HG03460 (cell line): Measurements from ENCODE around the gene RNF181.
A peak's percentile ranks its signal among the peaks of the same experiment; 100 is the strongest.
"Not testable (repeated sequence)": the region's sequence is repeated elsewhere in the genome, so short reads cannot be mapped to it uniquely, and the experiment has no call there.

ENCODE experiments used
- ATAC-seq: cut with Tn5 transposase; IDR thresholded peaks from one replicate; pipeline ENCODE4 v1.9.1; 2021; ENCODE audit not compliant: unreplicated experiment

Gene RNF181

GRCh38 chr2:85611705-85612587 is 16.4 kb downstream of the RNF181 start, which contains the start of gene C2orf68:
TSS of gene C2orf68 (minus strand) at chr2:85612066. CDS start at chr2:85611984, 82 bp downstream.
- peak; percentile 76 for ATAC-seq

- no peak for ATAC-seq
These were observed 18.4 kb downstream of the RNF181 start for GRCh38 chr2:85613717-85614515.

DNA sequence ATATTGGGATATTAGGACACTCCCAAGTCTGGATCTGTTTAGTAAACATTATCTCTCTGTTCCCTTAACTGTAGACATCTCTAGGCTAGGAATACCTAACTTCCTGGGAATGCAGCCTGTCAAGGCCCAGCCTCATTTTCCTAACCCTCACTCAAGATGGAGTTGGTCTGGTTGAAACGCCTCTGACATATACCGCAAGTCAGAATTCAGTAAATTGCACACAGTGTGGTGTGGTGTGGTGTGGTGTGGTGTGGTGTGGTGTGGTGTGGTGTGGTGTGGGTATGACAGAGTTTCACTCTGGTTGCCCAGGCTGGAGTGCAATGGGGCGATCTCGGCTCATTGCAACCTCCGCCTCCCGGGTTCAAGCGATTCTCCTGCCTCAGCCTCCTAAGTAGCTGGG is 19.2 kb downstream of the RNF181 start:
- not testable (repeated sequence) for ATAC-seq

DNA sequence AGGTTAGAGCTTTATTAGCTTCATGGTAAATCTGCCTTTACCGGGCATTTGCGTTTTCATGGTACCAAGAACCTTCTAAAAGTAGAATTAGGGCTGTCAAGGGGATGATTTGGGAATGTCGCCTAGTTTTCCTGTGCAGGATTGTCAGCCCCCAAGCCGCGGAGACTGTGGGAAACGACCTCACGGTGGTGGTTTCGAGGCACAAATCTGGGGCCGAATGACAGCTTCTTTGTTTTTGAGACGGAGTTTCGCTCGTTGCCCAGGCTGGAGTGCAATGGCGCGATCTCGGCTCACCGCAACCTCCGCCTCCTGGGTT is 19.8 kb downstream of the RNF181 start:
- ATAC-seq = no peak

DNA sequence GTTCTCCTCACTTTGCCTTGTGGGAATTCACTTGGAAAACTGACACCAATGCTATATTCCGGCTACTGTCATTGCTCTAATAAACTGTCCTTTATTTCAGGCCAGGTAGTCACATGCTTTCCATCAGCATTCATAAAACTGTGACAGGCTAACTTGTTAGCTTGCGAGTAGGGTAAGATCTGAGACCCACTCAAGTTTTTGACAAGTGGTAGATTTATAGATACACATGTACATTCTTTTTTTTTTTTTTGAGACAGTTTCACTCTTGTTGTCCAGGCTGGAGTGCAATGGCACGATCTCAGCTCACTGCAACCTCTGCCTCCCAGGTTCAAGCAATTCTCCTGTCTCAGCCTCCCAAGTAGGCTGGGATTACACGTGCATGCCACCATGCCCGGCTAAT is 22.2 kb downstream of the RNF181 start:
- not testable (repeated sequence) for ATAC-seq

GRCh38 chr2:85619617-85620016 is 24.1 kb downstream of the RNF181 start:
- no peak for ATAC-seq

DNA sequence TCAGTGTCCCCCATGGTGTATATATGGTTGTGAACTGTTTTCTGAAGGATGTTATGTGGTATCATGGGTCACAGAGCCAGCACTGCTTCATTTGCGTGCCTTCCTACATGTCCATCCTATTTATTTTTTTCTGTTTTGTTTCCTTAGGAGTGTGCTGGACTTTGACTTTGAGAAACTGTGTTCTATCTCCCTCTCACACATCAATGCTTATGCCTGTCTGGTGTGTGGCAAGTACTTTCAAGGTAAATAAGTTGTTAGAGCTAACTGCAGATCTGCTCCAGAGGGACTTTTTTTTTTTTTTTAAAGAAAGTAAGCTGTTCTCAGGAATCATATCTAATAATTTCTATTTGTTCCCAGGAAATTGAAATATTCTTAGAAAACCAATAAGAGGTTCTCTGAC is 25.8 kb downstream of the RNF181 start:
- no peak for ATAC-seq

DNA sequence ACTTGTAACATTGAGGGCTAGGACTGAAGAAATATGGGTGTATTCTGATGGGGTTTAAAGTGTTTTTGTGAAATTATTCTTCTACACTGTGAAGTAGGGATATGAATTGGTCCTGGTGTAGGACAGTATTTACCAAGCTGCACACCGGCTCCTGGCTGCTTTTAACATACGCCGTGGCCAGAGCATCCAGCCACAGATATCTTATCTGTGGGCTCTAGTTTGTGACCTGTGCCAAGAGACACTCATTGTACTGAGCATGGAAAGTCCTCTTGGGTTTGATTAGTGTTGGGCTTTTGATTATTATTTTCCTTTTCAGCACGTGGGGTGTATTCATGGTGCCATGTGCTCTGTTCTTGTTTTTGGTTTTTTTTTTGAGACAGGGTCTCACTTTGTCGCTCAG is 28.4 kb downstream of the RNF181 start:
- no peak for ATAC-seq

DNA sequence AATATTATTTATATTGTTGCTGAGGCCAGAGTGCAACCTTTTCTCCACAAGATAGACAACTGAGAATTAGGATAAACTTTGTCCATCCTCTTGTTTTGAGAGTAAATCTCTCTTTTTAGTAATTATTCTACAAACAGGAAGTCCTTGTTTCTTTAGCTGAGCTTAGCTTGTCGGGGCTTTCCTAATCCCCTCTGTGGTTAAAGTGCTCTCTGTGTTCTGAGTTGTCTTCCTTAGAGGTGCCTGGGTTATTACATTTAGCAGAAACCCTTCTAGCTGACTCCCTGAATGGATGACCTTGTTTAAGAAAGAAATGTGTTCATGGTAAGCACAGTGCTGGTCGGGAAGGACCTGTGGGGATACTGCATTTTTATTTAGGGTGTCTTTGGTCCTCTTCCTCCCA is 33.1 kb downstream of the RNF181 start:
- ATAC-seq = no peak

- no peak for ATAC-seq
These were observed 35.8 kb downstream of the RNF181 start for GRCh38 chr2:85631316-85631715.

- no peak for ATAC-seq
These were observed 39.5 kb downstream of the RNF181 start for GRCh38 chr2:85635011-85635410.

- ATAC-seq = no peak
These were observed 40.1 kb downstream of the RNF181 start for GRCh38 chr2:85635636-85636035.

- ATAC-seq = peak; percentile 88
These were observed 47.2 kb downstream of the RNF181 start for GRCh38 chr2:85642725-85643124.

DNA sequence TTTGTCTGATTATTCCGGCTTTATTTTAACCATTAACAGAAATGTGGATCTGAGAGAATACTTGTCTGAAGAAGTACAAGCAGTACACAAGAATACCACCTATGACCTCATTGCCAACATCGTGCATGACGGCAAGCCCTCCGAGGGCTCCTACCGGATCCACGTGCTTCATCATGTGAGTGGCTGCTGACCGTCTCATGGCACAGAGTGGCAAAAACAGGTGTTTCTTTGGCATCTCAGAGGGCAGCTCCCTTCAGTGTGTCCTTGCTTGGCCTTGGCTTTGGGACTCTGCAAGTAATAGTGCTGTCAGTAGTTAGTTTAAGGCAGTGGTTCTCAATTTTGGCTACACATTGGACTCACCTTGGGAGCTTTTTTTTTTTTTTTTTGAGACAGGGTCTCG is 49.4 kb downstream of the RNF181 start:
- ATAC-seq = no peak

DNA sequence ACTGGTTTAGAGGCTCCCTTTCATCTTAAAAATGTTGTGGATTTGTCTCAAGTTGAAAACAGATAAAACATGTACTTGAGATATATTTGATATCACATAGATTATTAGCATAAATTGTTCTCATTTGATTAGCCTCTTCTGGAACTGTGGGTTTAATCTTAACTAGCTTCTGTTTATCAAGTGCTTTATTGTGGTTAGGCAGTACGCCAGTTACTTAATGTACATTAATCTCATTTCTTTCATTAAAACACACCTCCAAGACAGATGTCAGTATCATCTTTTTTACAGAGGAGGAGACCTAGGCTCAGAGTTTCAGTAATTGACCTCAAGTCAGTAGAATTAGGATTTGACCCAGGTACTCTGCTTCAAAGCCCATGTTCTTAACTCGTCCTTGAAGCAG is 50.6 kb downstream of the RNF181 start:
- no peak for ATAC-seq
